Right lobe of liver (tissue), 6 donors: ENCODE data around the gene KCNJ2. TPM values are rescaled to one million over a fixed set of nuclear protein-coding genes. Genes with fewer than 3 reads are reported as not detected.

ENCODE experiments used
- ATAC-seq, 4 donors: fragments of 200-7000 bp; cut with Tn5 transposase; one replicate each; pipeline ENCODE4 v1.9.1; 2020; ENCODE audit warnings: mild to moderate bottlenecking in 4 of 4, moderate library complexity in 4 of 4
- DNase-seq, 3 donors: peaks; one replicate each; pipeline ENCODE4 v3.0.0-alpha.2; 2020
- H3K27ac ChIP-seq, 3 donors: fragments of 200-600 bp; one replicate each; pipeline ENCODE4 v1.8.0; 2022
- H3K27me3 ChIP-seq, 2 donors: fragments of 200-600 bp; one replicate each; pipeline ENCODE4 v1.8.0; 2022
- H3K36me3 ChIP-seq, 4 donors: fragments of 200-600 bp; sonication (generic) in 1 of 4; one replicate each; pipeline versions ENCODE4 v1.5.1 to v1.8.0; 2017 to 2022; ENCODE audit warnings: control low read depth in 1 of 4
- H3K4me1 ChIP-seq, 4 donors: fragments of 200-600 bp; sonication (generic) in 1 of 4; one replicate each; pipeline versions ENCODE4 v1.5.1 to v1.8.0; 2017 to 2022; ENCODE audit warnings: control low read depth in 1 of 4
- H3K4me3 ChIP-seq, 3 donors: fragments of 200-600 bp; one replicate each; pipeline ENCODE4 v1.8.0; 2022
- H3K9me3 ChIP-seq, 4 donors: fragments of 200-600 bp; sonication (generic) in 1 of 4; one replicate each; pipeline versions ENCODE4 v1.5.1 to v1.8.0; 2017 to 2022; ENCODE audit warnings: control low read depth in 1 of 4
- CTCF ChIP-seq, 4 donors: fragments of 200-600 bp in 3 of 4; fragments of 450-650 bp in 1 of 4; IDR thresholded peaks; one replicate each; pipeline versions ENCODE4 v1.5.1 to v1.8.0; 2016 to 2022; ENCODE audit warnings: antibody characterized with exemption in 4 of 4, mild to moderate bottlenecking in 2 of 4
- POLR2A ChIP-seq: fragments of 450-650 bp; IDR thresholded peaks from one replicate; pipeline ENCODE4 v1.6.1; 2017; ENCODE audit warnings: antibody characterized with exemption, mild to moderate bottlenecking
- whole genome bisulfite sequencing: methylation state at CpG from one replicate; pipeline ENCODE4 v1.1.6; 2018; ENCODE audit warnings: low coverage, low lambda C conversion rate; ENCODE audit not compliant: insufficient coverage; ENCODE audit errors: missing lambda C conversion rate; 5-methylcytosine and 5-hydroxymethylcytosine counted together
- intact Hi-C, 2 donors: fragments of 100-400 bp; cut with DNase I; formaldehyde crosslinking; loops; one replicate each; pipeline versions ENCODE4 v1.11.2 to v1.14.1; 2022
- total RNA-seq, 6 experiments: library from RNA; depleted of rRNA in 2 of 6; stranded (reverse); fragments of >200 nt in 2 of 6; fragmentation: NEBNext Ultra II Directional in 3 of 6; extraction: Animal tissue kit (Norgen Biotek cat#: 25700) in 3 of 6; gene quantifications; one replicate each; pipeline versions ENCODE4 v1.1.0 to v1.2.4, GENCODE V29; 2016 to 2023
- donor health status: DM: no; HTN: yes; CAD: no.
- donor health status: DM: no; HTN: no; CAD: no.
- donor health status: DM: no; HTN: no; CAD: no.
- donor health status: DM: no; HTN: yes; CAD: no.
- donor health status: DM: no; HTN: yes; CAD: no.

The KCNJ2 gene
- total RNA-seq, 6 experiments from 2014 or later = 0.62 to 2.5 (median 1.0) TPM

GRCh38 chr17:70190959-70191805, 21.9 kb downstream of the KCNJ2 start:
- no peak for ATAC-seq

GRCh38 chr17:70195091-70195490, 25.8 kb downstream of the KCNJ2 start:
- TF ChIP-seq CTCF (IDR thresholded peaks at IDR 0.05) = no peak
- no peak for TF ChIP-seq POLR2A
- Histone ChIP-seq H3K9me3 (no peaks in the 10 kb centered on the region), H3K4me3 (no peak overlapping the region), H3K27ac (no peak overlapping the region), H3K36me3 (no peaks in the 10 kb centered on the region), H3K27me3 (no peaks in the 10 kb centered on the region), H3K4me1 (no peaks in the 10 kb centered on the region)
- intact Hi-C loops = no loop called here
- DNase-seq (no peak), ATAC-seq (no peak)

More at GRCh38 chr17:70190959-70191805, 21.9 kb downstream of the KCNJ2 start:
- H3K4me1 ChIP-seq = no peaks in the 10 kb centered on the region
- no peaks in the 10 kb centered on the region for H3K36me3 ChIP-seq
- H3K4me3 ChIP-seq = no peak overlapping the region
- no peaks in the 10 kb centered on the region for H3K27me3 ChIP-seq
- intact Hi-C loops = no loop called here
- DNase-seq = no peak
- TF ChIP-seq POLR2A (no peak), CTCF (IDR thresholded peaks at IDR 0.05) (no peak)
- 25% methylated on average over 2 of the region's 2 CpGs for WGBS
- no peak overlapping the region for H3K27ac ChIP-seq
- H3K9me3 ChIP-seq = no peaks in the 10 kb centered on the region

- Histone ChIP-seq H3K9me3 (no peaks in the 10 kb centered on the region), H3K4me1 (no peaks in the 10 kb centered on the region), H3K4me3 (no peak overlapping the region), H3K27me3 (no peaks in the 10 kb centered on the region), H3K36me3 (no peaks in the 10 kb centered on the region), H3K27ac (no peak overlapping the region)
- no peak for ATAC-seq
- no peak for TF ChIP-seq POLR2A
- TF ChIP-seq CTCF (IDR thresholded peaks at IDR 0.05) = no peak
- no peak for DNase-seq
- 66% methylated on average over 6 of the region's 6 CpGs for WGBS
- intact Hi-C loops = no loop called here
Observed at GRCh38 chr17:70201872-70202419, 32.6 kb downstream of the KCNJ2 start.

- 39% methylated on average over 2 of the region's 2 CpGs for WGBS
Observed at GRCh38 chr17:70202840-70203239, 33.5 kb downstream of the KCNJ2 start.

More at GRCh38 chr17:70202840-70203239, 33.5 kb downstream of the KCNJ2 start:
- Histone ChIP-seq H3K36me3 (no peaks in the 10 kb centered on the region), H3K4me1 (no peaks in the 10 kb centered on the region), H3K27me3 (no peaks in the 10 kb centered on the region), H3K4me3 (no peak overlapping the region), H3K9me3 (no peaks in the 10 kb centered on the region), H3K27ac (no peak overlapping the region)
- DNase-seq (no peak), ATAC-seq (peak in 2 of 4 donors; percentile 37 to 38)
- TF ChIP-seq POLR2A (no peak), CTCF (IDR thresholded peaks at IDR 0.05) (no peak)
- intact Hi-C loops = no loop called here
